Effector CD8-positive, alpha-beta T cell (primary cell): ENCODE data around the gene TEX261.
"Not testable (repeated sequence)": the region's sequence is repeated elsewhere in the genome, so short reads cannot be mapped to it uniquely, and the experiment has no call there.

Experiments used
- DNase-seq: peaks from one replicate; lab custom pipeline; 2025; lab: John Stamatoyannopoulos, UW
- total RNA-seq, 4 experiments: gene quantifications; one replicate each; lab custom pipeline; 2026; lab: John Stamatoyannopoulos, UW

TEX261 gene
- 40.6 to 58.5 (median 51.4) reads per million in 4 experiments for total RNA-seq

GRCh38 chr2:70994699-70995425 is at the start of gene TEX261:
Gene TEX261, minus strand, starts transcription at chr2:70994873. Its CDS starts 116 bp downstream, at chr2:70994757.
- DNase-seq, result peak; percentile 73

GRCh38 chr2:71043531-71044407 is 49.1 kb upstream of the TEX261 start:
- DNase-seq, result no peak

GRCh38 chr2:71042287-71042686 is 47.6 kb upstream of the TEX261 start:
- no peak for DNase-seq

GRCh38 chr2:71036296-71036695 is 41.6 kb upstream of the TEX261 start:
- DNase-seq, result not testable (repeated sequence)

GRCh38 chr2:71023553-71024243 is 29.0 kb upstream of the TEX261 start:
- DNase-seq, result peak; percentile 5

- DNase-seq, result not testable (repeated sequence)
These were observed 26.7 kb upstream of the TEX261 start for GRCh38 chr2:71021394-71021793.

GRCh38 chr2:71019989-71020388 is 25.3 kb upstream of the TEX261 start:
- not testable (repeated sequence) for DNase-seq

GRCh38 chr2:71018625-71019024 is 24.0 kb upstream of the TEX261 start:
- DNase-seq, result no peak

- not testable (repeated sequence) for DNase-seq
These were observed 17.1 kb upstream of the TEX261 start for GRCh38 chr2:71011786-71012185.

- DNase-seq, result no peak
These were observed 13.7 kb upstream of the TEX261 start for GRCh38 chr2:71008342-71008741.

GRCh38 chr2:71006955-71007799 is 12.5 kb upstream of the TEX261 start:
- DNase-seq, result no peak

GRCh38 chr2:71006323-71006722 is 11.7 kb upstream of the TEX261 start:
- no peak for DNase-seq

- no peak for DNase-seq
These were observed 10.9 kb upstream of the TEX261 start for GRCh38 chr2:71005271-71006202.

- DNase-seq, result no peak
These were observed 10.2 kb upstream of the TEX261 start for GRCh38 chr2:71004857-71005256.

- no peak for DNase-seq
These were observed 9.5 kb upstream of the TEX261 start for GRCh38 chr2:71003966-71004755.

GRCh38 chr2:71003396-71003795 is 8.7 kb upstream of the TEX261 start:
- no peak for DNase-seq

- no peak for DNase-seq
These were observed 7.4 kb upstream of the TEX261 start for GRCh38 chr2:71001981-71002570.

GRCh38 chr2:71001592-71001927 is 6.9 kb upstream of the TEX261 start:
- DNase-seq, result no peak
